Hepatocyte (in vitro differentiated cells): ENCODE results near the gene UPK1B. TPM values are rescaled to one million over a fixed set of nuclear protein-coding genes. Genes with fewer than 3 reads are reported as not detected.

Source experiments
- DNase-seq: peaks from one replicate; pipeline ENCODE4 v3.0.0-alpha.2; 2016; ENCODE audit warnings: low spot score
- H2AFZ ChIP-seq: fragments of 200-600 bp; sonication (generic); 2 replicates; pipeline ENCODE4 v1.6.0; 2016; ENCODE audit warnings: antibody characterized with exemption, mild to moderate bottlenecking
- H3K27ac ChIP-seq: fragments of 200-600 bp; sonication (generic); 2 replicates; pipeline ENCODE4 v1.5.1; 2016; ENCODE audit warnings: mild to moderate bottlenecking
- H3K27me3 ChIP-seq: fragments of 200-600 bp; sonication (generic); 2 replicates; pipeline ENCODE4 v1.6.1; 2016
- H3K36me3 ChIP-seq: fragments of 200-600 bp; sonication (generic); replicated peaks from 2 replicates; pipeline ENCODE4 v1.5.1; 2016; ENCODE audit warnings: low read depth; ENCODE audit not compliant: insufficient read depth
- H3K4me1 ChIP-seq: fragments of 200-600 bp; sonication (generic); 2 replicates; pipeline ENCODE4 v1.5.1; 2016; ENCODE audit warnings: mild to moderate bottlenecking, moderate library complexity; ENCODE audit not compliant: insufficient read depth
- H3K4me2 ChIP-seq: fragments of 200-600 bp; sonication (generic); 2 replicates; pipeline ENCODE4 v1.6.0; 2016
- H3K4me3 ChIP-seq: fragments of 200-600 bp; sonication (generic); 2 replicates; pipeline ENCODE4 v1.5.1; 2016; ENCODE audit warnings: mild to moderate bottlenecking
- H3K79me2 ChIP-seq: fragments of 200-600 bp; sonication (generic); 2 replicates; pipeline ENCODE4 v1.6.0; 2017; ENCODE audit warnings: mild to moderate bottlenecking
- H3K9me2 ChIP-seq: fragments of 200-600 bp; sonication (generic); replicated peaks from 2 replicates; pipeline ENCODE4 v1.6.0; 2017; ENCODE audit warnings: mild to moderate bottlenecking; ENCODE audit not compliant: insufficient read depth
- H3K9me3 ChIP-seq: fragments of 200-600 bp; sonication (generic); 2 replicates; pipeline ENCODE4 v1.5.1; 2016; ENCODE audit warnings: low read depth, mild to moderate bottlenecking
- H4K20me1 ChIP-seq: fragments of 200-600 bp; sonication (generic); 2 replicates; pipeline ENCODE4 v1.6.0; 2016; ENCODE audit warnings: mild to moderate bottlenecking; ENCODE audit not compliant: insufficient read depth, poor library complexity, severe bottlenecking
- EZH2 ChIP-seq: fragments of 200-600 bp; sonication (generic); IDR thresholded peaks from 2 replicates; pipeline ENCODE4 v1.6.1; 2016; ENCODE audit warnings: antibody characterized with exemption, mild to moderate bottlenecking, borderline replicate concordance
- EZH2phosphoT487 ChIP-seq: fragments of 200-600 bp; sonication (generic); IDR thresholded peaks from one replicate; pipeline ENCODE4 v1.6.1; 2018; ENCODE audit warnings: antibody characterized with exemption, mild to moderate bottlenecking, low read depth, moderate library complexity; ENCODE audit not compliant: unreplicated experiment, severe bottlenecking
- WGBS: methylation state at CpG from one replicate; pipeline ENCODE4 v1.1.6; 2016; ENCODE audit warnings: low lambda C conversion rate; ENCODE audit errors: missing lambda C conversion rate; 5-methylcytosine and 5-hydroxymethylcytosine counted together
- polyA plus RNA-seq: library from polyadenylated mRNA; unstranded; fragments of >200 nt; fragmentation: Nextera tagmentation; extraction: Ambion mirVana; gene quantifications from 2 replicates; pipeline ENCODE4 v1.2.1, GENCODE V29; 2016
- total RNA-seq: library from RNA; depleted of rRNA; stranded (reverse); fragments of >200 nt; gene quantifications from 2 replicates; pipeline ENCODE4 v1.2.3, GENCODE V29; 2014
- TF ChIP-seq, protein P1 (sequence below): fragments of 200-600 bp; sonication (generic); IDR thresholded peaks from 2 replicates; pipeline ENCODE4 v1.5.1; 2016; ENCODE audit warnings: antibody characterized with exemption, mild to moderate bottlenecking; ENCODE audit not compliant: poor library complexity

Gene UPK1B
- total and polyA plus RNA-seq, 2 experiments from 2014 or later = 9.0 to 17.3 TPM

DNA sequence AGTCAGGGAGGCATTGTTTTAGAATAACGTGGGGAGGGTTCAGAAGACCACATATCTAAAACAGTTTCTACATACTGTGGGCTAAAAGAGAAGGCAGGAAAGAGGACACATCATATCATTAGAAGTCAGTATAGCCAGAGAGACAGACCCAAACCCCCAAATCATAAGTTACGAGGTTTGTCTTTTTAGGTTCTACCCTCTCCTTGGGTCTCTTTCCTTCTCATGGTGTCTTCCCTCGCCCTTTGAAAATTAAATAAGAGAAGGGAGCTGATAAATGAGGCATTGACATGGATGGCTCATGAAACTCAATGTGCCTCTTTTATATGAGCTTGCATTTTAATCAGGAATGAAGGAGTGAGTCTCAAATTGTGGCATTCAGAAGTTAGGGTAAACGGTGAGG lies 3.4 kb downstream of the UPK1B start:
- H4K20me1 ChIP-seq = no peaks in the 10 kb centered on the region
- H3K27ac ChIP-seq = peak overlapping the region; percentile 90
- no peak overlapping the region for H3K4me3 ChIP-seq
- H3K4me1 ChIP-seq = peaks cover 4% of the 10 kb centered on the region
- no peaks in the 10 kb centered on the region for H3K36me3 ChIP-seq
- no peaks in the 10 kb centered on the region for H3K9me2 ChIP-seq
- 67% methylated on average over 4 of the region's 4 CpGs for WGBS
- H2AFZ ChIP-seq = no peak overlapping the region
- no peaks in the 10 kb centered on the region for H3K27me3 ChIP-seq
- no peaks in the 10 kb centered on the region for H3K79me2 ChIP-seq
- no peak for TF ChIP-seq EZH2phosphoT487
- TF ChIP-seq, protein P1, sequence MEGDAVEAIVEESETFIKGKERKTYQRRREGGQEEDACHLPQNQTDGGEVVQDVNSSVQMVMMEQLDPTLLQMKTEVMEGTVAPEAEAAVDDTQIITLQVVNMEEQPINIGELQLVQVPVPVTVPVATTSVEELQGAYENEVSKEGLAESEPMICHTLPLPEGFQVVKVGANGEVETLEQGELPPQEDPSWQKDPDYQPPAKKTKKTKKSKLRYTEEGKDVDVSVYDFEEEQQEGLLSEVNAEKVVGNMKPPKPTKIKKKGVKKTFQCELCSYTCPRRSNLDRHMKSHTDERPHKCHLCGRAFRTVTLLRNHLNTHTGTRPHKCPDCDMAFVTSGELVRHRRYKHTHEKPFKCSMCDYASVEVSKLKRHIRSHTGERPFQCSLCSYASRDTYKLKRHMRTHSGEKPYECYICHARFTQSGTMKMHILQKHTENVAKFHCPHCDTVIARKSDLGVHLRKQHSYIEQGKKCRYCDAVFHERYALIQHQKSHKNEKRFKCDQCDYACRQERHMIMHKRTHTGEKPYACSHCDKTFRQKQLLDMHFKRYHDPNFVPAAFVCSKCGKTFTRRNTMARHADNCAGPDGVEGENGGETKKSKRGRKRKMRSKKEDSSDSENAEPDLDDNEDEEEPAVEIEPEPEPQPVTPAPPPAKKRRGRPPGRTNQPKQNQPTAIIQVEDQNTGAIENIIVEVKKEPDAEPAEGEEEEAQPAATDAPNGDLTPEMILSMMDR = no peak
- TF ChIP-seq EZH2 = no peak
- no peak for DNase-seq
- H3K9me3 ChIP-seq = no peaks in the 10 kb centered on the region
- peak overlapping the region; percentile 50 for H3K4me2 ChIP-seq

DNA sequence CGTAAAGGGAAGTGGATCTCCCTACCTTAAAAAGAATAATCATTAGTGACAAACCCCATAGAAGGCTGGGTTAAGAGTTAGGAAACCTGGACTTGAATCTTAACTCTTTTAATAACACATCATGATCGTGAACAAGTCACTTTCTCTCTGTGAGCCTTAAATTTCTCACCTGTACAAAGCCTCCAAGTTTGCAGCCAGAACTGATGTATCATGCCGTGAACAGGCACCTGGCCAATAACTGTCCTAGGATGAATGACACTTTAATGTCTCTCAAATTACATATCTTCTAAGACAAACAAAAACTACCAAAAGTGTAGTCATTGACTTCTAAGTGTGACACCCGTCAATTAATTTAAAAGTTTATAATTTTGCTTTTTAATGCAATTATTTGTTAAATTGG lies 3.9 kb downstream of the UPK1B start:
- Histone ChIP-seq H3K36me3 (no peaks in the 10 kb centered on the region), H3K9me2 (no peaks in the 10 kb centered on the region), H3K79me2 (no peaks in the 10 kb centered on the region), H3K27ac (peak overlapping the region; percentile 90), H3K27me3 (no peaks in the 10 kb centered on the region), H4K20me1 (no peaks in the 10 kb centered on the region), H3K9me3 (no peaks in the 10 kb centered on the region), H3K4me1 (peaks cover 8% of the 10 kb centered on the region), H3K4me3 (no peak overlapping the region), H2AFZ (no peak overlapping the region), H3K4me2 (no peak overlapping the region)
- DNase-seq = no peak
- 81% methylated on average over 4 of the region's 4 CpGs for WGBS
- TF ChIP-seq EZH2phosphoT487 = no peak
- no peak for TF ChIP-seq EZH2

DNA sequence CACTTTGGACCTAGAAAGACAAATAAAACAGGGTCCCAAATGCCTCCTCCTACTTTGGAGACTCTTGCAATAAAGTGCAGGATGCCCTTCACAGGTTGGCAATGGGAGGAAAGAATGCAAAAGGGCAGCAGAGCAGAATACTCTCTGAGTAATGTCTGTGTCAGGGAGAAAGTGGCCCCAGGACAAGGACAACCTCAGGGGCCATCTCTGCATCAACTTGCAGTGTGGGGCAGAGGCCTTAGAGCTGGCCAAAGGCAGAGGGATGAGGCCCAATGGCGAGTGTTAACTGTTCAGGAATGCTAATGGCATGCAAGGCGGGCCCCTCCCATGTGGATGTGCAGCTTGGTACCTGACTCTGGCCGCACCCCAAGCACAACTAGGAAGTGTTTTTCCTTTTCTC lies 8.4 kb downstream of the UPK1B start:
- no peak overlapping the region for H3K4me3 ChIP-seq
- H3K4me2 ChIP-seq = no peak overlapping the region
- 59% methylated on average over 3 of the region's 3 CpGs for WGBS
- no peak overlapping the region for H2AFZ ChIP-seq
- no peaks in the 10 kb centered on the region for H3K36me3 ChIP-seq
- no peaks in the 10 kb centered on the region for H3K9me2 ChIP-seq
- no peaks in the 10 kb centered on the region for H3K9me3 ChIP-seq
- no peaks in the 10 kb centered on the region for H3K27me3 ChIP-seq
- DNase-seq = peak; percentile 66
- peak overlapping the region; percentile 66 for H3K27ac ChIP-seq
- H3K79me2 ChIP-seq = no peaks in the 10 kb centered on the region
- TF ChIP-seq, protein P1 = no peak
- TF ChIP-seq EZH2phosphoT487 = no peak
- no peak for TF ChIP-seq EZH2
- H4K20me1 ChIP-seq = no peaks in the 10 kb centered on the region
- H3K4me1 ChIP-seq = peaks cover 18% of the 10 kb centered on the region

DNA sequence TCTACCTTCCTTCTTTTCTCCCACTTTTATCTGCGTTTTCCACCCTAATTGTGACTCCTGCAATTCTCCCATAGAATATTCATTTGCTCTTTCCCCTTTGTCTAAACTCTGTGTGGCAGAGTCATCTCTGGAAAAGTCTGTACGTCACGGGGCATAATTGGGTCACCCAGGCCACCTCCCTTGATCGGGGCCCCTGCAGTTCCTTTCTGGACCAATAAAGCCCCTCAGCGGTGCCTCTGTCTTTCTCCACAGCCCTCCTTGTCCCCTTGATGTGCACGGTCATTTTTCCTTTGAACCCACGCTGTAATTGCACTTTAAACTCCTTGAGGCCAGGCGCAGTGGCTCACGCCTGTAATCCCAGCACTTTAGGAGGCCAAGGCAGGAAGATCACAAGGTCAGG lies 10.7 kb downstream of the UPK1B start:
- Histone ChIP-seq H2AFZ (no peak overlapping the region), H4K20me1 (no peaks in the 10 kb centered on the region), H3K4me1 (peaks cover 23% of the 10 kb centered on the region), H3K9me2 (no peaks in the 10 kb centered on the region), H3K9me3 (no peaks in the 10 kb centered on the region), H3K4me3 (no peak overlapping the region), H3K79me2 (no peaks in the 10 kb centered on the region), H3K36me3 (no peaks in the 10 kb centered on the region), H3K27me3 (no peaks in the 10 kb centered on the region), H3K4me2 (no peak overlapping the region), H3K27ac (peak overlapping the region; percentile 69)
- WGBS = 75% methylated on average over 9 of the region's 9 CpGs
- no peak for DNase-seq
- no peak for TF ChIP-seq EZH2
- TF ChIP-seq, protein P1 = no peak
- TF ChIP-seq EZH2phosphoT487 = no peak
